Left lobe of liver (tissue), 2 donors: ENCODE results near the gene UBQLN4. TPM values are rescaled to one million over a fixed set of nuclear protein-coding genes. Genes with fewer than 3 reads are reported as not detected.
A peak's percentile ranks its signal among the peaks of the same experiment; 100 is the strongest.

Experiments used
- ATAC-seq: fragments of 200-7000 bp; cut with Tn5 transposase; one replicate; pipeline ENCODE4 v1.9.1; 2020; ENCODE audit warnings: mild to moderate bottlenecking, moderate library complexity
- DNase-seq: peaks from one replicate; pipeline ENCODE4 v3.0.0-alpha.2; 2020; ENCODE audit warnings: low spot score
- total RNA-seq: library from RNA; stranded (reverse); gene quantifications from one replicate; pipeline ENCODE4 v1.2.1, GENCODE V29; 2021
- donor health status: DM: no; HTN: no; CAD: no; lungs with moderate emphysema.
- donor health status: DM: no; HTN: yes; CAD: no.

The UBQLN4 gene
- total RNA-seq, 1 donor from 2014 or later, result 21.2 TPM

- ATAC-seq, result peak; percentile 99
- peak; percentile 91 for DNase-seq
These were observed 33.1 kb downstream of the UBQLN4 start, which contains the start of gene SSR2 for GRCh38 chr1:156020293-156021092. TSS of gene SSR2 (minus strand) at chr1:156020951. CDS start at chr1:156020167, 784 bp downstream.

GRCh38 chr1:156019946-156020292 is 33.7 kb downstream of the UBQLN4 start:
- peak; percentile 4 for ATAC-seq
- DNase-seq, result no peak

GRCh38 chr1:156014829-156015228 is 38.8 kb downstream of the UBQLN4 start:
- no peak for DNase-seq
- ATAC-seq, result no peak

GRCh38 chr1:156012051-156012817 is 41.4 kb downstream of the UBQLN4 start:
- ATAC-seq (no peak), DNase-seq (no peak)

- ATAC-seq (no peak), DNase-seq (no peak)
These were observed 44.2 kb downstream of the UBQLN4 start for GRCh38 chr1:156009404-156009803.

- no peak for ATAC-seq
- DNase-seq, result no peak
These were observed 46.8 kb downstream of the UBQLN4 start for GRCh38 chr1:156006666-156007376.

GRCh38 chr1:156004843-156005584 is 48.6 kb downstream of the UBQLN4 start:
- DNase-seq, result no peak
- ATAC-seq, result no peak

GRCh38 chr1:156003923-156004188 is 49.7 kb downstream of the UBQLN4 start:
- ATAC-seq (no peak), DNase-seq (no peak)

- DNase-seq, result no peak
- no peak for ATAC-seq
These were observed 51.2 kb downstream of the UBQLN4 start for GRCh38 chr1:156002188-156002911.

GRCh38 chr1:156001662-156002171 is 51.9 kb downstream of the UBQLN4 start:
- DNase-seq (no peak), ATAC-seq (peak; percentile 85)

GRCh38 chr1:156001021-156001661 is 52.5 kb downstream of the UBQLN4 start:
- DNase-seq, result no peak
- ATAC-seq, result peak; percentile 78

GRCh38 chr1:155999964-156000363 is 53.6 kb downstream of the UBQLN4 start:
- no peak for ATAC-seq
- no peak for DNase-seq

- DNase-seq (no peak), ATAC-seq (no peak)
These were observed 57.4 kb downstream of the UBQLN4 start for GRCh38 chr1:155996166-155996565.

GRCh38 chr1:155993595-155993994 is 60.0 kb downstream of the UBQLN4 start:
- ATAC-seq, result no peak
- no peak for DNase-seq

GRCh38 chr1:155990005-155990739 is 63.4 kb downstream of the UBQLN4 start:
- DNase-seq (no peak), ATAC-seq (no peak)

GRCh38 chr1:155989242-155990004 is 64.2 kb downstream of the UBQLN4 start:
- ATAC-seq (peak; percentile 88), DNase-seq (peak; percentile 71)
